Caco-2 (cell line): Measurements from ENCODE around the gene DNAH10. TPM values are rescaled to one million over a fixed set of nuclear protein-coding genes. Genes with fewer than 3 reads are reported as not detected.

ENCODE experiments used
- BruUV-seq: library from RNA; stranded (reverse); fragments of 400-500 nt; replicated peaks from 2 replicates; lab custom pipeline; 2021; lab: Mats Ljungman, UMichigan
- CTCF ChIA-PET: fragments of 300-600 bp; sonication (Branson Sonifier 250); formaldehyde crosslinking; loops from one replicate; lab custom pipeline; 2022; ENCODE audit warnings: antibody characterized with exemption; lab: Charles Lee
- POLR2A ChIA-PET: fragments of 300-600 bp; sonication (Branson Sonifier 250); formaldehyde crosslinking; loops from one replicate; lab custom pipeline; 2022; ENCODE audit warnings: antibody characterized with exemption; lab: Charles Lee
- DNase-seq, 2 experiments: peaks; one replicate each; pipeline versions ENCODE4 v3.0.0 to v3.0.0-alpha.2; 2020 to 2022
- H3K27me3 ChIP-seq: replicated peaks from 2 replicates; pipeline ENCODE4 v1.6.0; 2011; ENCODE audit warnings: low read length; ENCODE audit not compliant: control insufficient read depth, insufficient read depth
- H3K36me3 ChIP-seq: 2 replicates; pipeline ENCODE4 v1.5.1; 2011; ENCODE audit warnings: low read length; ENCODE audit not compliant: control insufficient read depth, insufficient read depth
- H3K4me1 ChIP-seq: fragments of 250-450 bp; sonication (Bioruptor Pico); 2 replicates; pipeline ENCODE4 v1.5.1; 2020; ENCODE audit warnings: mild to moderate bottlenecking
- H3K4me3 ChIP-seq: 2 replicates; pipeline ENCODE4 v1.5.1; 2011; ENCODE audit warnings: low read depth, mild to moderate bottlenecking, control low read depth, low read length
- H3K9me3 ChIP-seq: fragments of 250-450 bp; sonication (Bioruptor Pico); 2 replicates; pipeline ENCODE4 v1.5.1; 2020; ENCODE audit warnings: mild to moderate bottlenecking, moderate library complexity
- H3K27ac Mint-ChIP-seq: one replicate; pipeline ENCODE4 v1.8.0; 2022; ENCODE audit warnings: mixed read lengths; ENCODE audit not compliant: unreplicated experiment
- H3K27me3 Mint-ChIP-seq: one replicate; pipeline ENCODE4 v1.8.0; 2022; ENCODE audit warnings: mixed read lengths; ENCODE audit not compliant: insufficient read depth, unreplicated experiment
- H3K36me3 Mint-ChIP-seq: one replicate; pipeline ENCODE4 v1.8.0; 2022; ENCODE audit warnings: mild to moderate bottlenecking, mixed read lengths; ENCODE audit not compliant: insufficient read depth, unreplicated experiment
- H3K4me1 Mint-ChIP-seq: one replicate; pipeline ENCODE4 v1.8.0; 2022; ENCODE audit warnings: low read depth, mixed read lengths; ENCODE audit not compliant: unreplicated experiment
- H3K4me3 Mint-ChIP-seq: one replicate; pipeline ENCODE4 v1.8.0; 2022; ENCODE audit warnings: mild to moderate bottlenecking, moderate library complexity, mixed read lengths; ENCODE audit not compliant: unreplicated experiment
- H3K9me3 Mint-ChIP-seq: one replicate; pipeline ENCODE4 v1.8.0; 2022; ENCODE audit warnings: mixed read lengths; ENCODE audit not compliant: unreplicated experiment
- CTCF ChIP-seq, 2 experiments: fragments of 200-600 bp in 1 of 2; IDR thresholded peaks; 1 replicate in 1 of 2; 2 replicates in 1 of 2; pipeline versions ENCODE4 v1.5.1 to v1.8.0; 2011 to 2022; ENCODE audit warnings: antibody characterized with exemption in 1 of 2, control low read depth in 1 of 2, inconsistent platforms in 1 of 2, low read depth in 1 of 2, low read length in 1 of 2, mild to moderate bottlenecking in 1 of 2, moderate library complexity in 1 of 2; ENCODE audit not compliant: insufficient read depth in 1 of 2, severe bottlenecking in 1 of 2, unreplicated experiment in 1 of 2
- intact Hi-C: fragments of 100-400 bp; cut with micrococcal nuclease; formaldehyde crosslinking; loops from one replicate; pipeline ENCODE4 v1.10.0; 2022; ENCODE audit not compliant: unreplicated experiment
- total RNA-seq: library from RNA; stranded (reverse); gene quantifications from 2 replicates; pipeline ENCODE4 v1.2.3, GENCODE V29; 2022

Gene DNAH10
- total RNA-seq, 1 experiment from 2014 or later, result 0.45 TPM

- no peak for DNase-seq
- no peaks in the 10 kb centered on the region for H3K9me3 ChIP-seq
- no peaks in the 10 kb centered on the region for H3K9me3 Mint-ChIP-seq
- intact Hi-C loops, result no loop called here
- H3K4me1 Mint-ChIP-seq, result peaks cover 15% of the 10 kb centered on the region
- H3K4me1 ChIP-seq, result peaks cover 8% of the 10 kb centered on the region; the same call in 1 of the 2 replicates
- no peaks in the 10 kb centered on the region; the same call in 1 of the 2 replicates for H3K36me3 ChIP-seq
- ChIA-PET CTCF (no interaction called here), POLR2A (no interaction called here)
- TF ChIP-seq CTCF (IDR thresholded peaks at IDR 0.05; ENCODE audit: insufficient read depth in 1 of 2, low read depth in 1 of 2, low read length in 1 of 2, severe bottlenecking in 1 of 2, unreplicated experiment in 1 of 2), result no peak
- no peak overlapping the region for H3K4me3 ChIP-seq
- peaks cover 54% of the 10 kb centered on the region for H3K36me3 Mint-ChIP-seq
- H3K27me3 ChIP-seq, result no peaks in the 10 kb centered on the region
- no TSS peak for BruUV-seq
- no peaks in the 10 kb centered on the region for H3K27me3 Mint-ChIP-seq
- no peak overlapping the region for H3K4me3 Mint-ChIP-seq
- peak overlapping the region; percentile 7 for H3K27ac Mint-ChIP-seq
Observed at GRCh38 chr12:123976227-123976826, 214.2 kb downstream of the DNAH10 start.

- Histone ChIP-seq H3K9me3 (no peaks in the 10 kb centered on the region), H3K27me3 (no peaks in the 10 kb centered on the region), H3K4me3 (no peak overlapping the region), H3K4me1 (peaks cover 3% of the 10 kb centered on the region; the same call in 1 of the 2 replicates), H3K36me3 (no peaks in the 10 kb centered on the region; the same call in 1 of the 2 replicates)
- Mint-ChIP-seq H3K36me3 (peaks cover 67% of the 10 kb centered on the region), H3K4me1 (peaks cover 22% of the 10 kb centered on the region), H3K4me3 (no peak overlapping the region), H3K27ac (no peak overlapping the region), H3K9me3 (no peaks in the 10 kb centered on the region), H3K27me3 (no peaks in the 10 kb centered on the region)
- DNase-seq, result no peak
- ChIA-PET POLR2A (no interaction called here), CTCF (no interaction called here)
- intact Hi-C loops, result no loop called here
- TF ChIP-seq CTCF (IDR thresholded peaks at IDR 0.05; ENCODE audit: insufficient read depth in 1 of 2, low read depth in 1 of 2, low read length in 1 of 2, severe bottlenecking in 1 of 2, unreplicated experiment in 1 of 2), result no peak
- BruUV-seq, result no TSS peak
Observed at GRCh38 chr12:123979566-123979965, 217.5 kb downstream of the DNAH10 start.

- Histone ChIP-seq H3K4me1 (no peaks in the 10 kb centered on the region), H3K4me3 (no peak overlapping the region), H3K9me3 (no peaks in the 10 kb centered on the region), H3K27me3 (no peaks in the 10 kb centered on the region), H3K36me3 (no peaks in the 10 kb centered on the region; the same call in 1 of the 2 replicates)
- no TSS peak for BruUV-seq
- Mint-ChIP-seq H3K36me3 (peaks cover 56% of the 10 kb centered on the region), H3K4me1 (peaks cover 6% of the 10 kb centered on the region), H3K27ac (no peak overlapping the region), H3K4me3 (no peak overlapping the region), H3K9me3 (no peaks in the 10 kb centered on the region), H3K27me3 (no peaks in the 10 kb centered on the region)
- CTCF ChIA-PET, result interaction anchor here (0.6 kb wide), 1 partner anchor 77 kb away, joined by 4 read pairs; no protein-coding TSS in a partner anchor
- no peak for DNase-seq
- POLR2A ChIA-PET, result no interaction called here
- no peak for TF ChIP-seq CTCF (IDR thresholded peaks at IDR 0.05; ENCODE audit: insufficient read depth in 1 of 2, low read depth in 1 of 2, low read length in 1 of 2, severe bottlenecking in 1 of 2, unreplicated experiment in 1 of 2)
- intact Hi-C loops, result no loop called here
Observed at GRCh38 chr12:123982269-123982668, 220.2 kb downstream of the DNAH10 start.
